Stimulated activated CD8-positive, alpha-beta memory T cell treated with anti-CD3 and anti-CD28 coated beads, Interleukin-2, amount 100 ng/mL, for 48 hours (primary cell): ENCODE data around the gene ANKRD23.
"Not testable (repeated sequence)": the region's sequence is repeated elsewhere in the genome, so short reads cannot be mapped to it uniquely, and the experiment has no call there.

ENCODE experiments used
- DNase-seq, 2 donors: peaks; one replicate each; pipeline ENCODE4 v3.0.0-alpha.2; 2020; ENCODE audit warnings: low read depth in 2 of 2

ANKRD23 gene

GRCh38 chr2:96816127-96816835, 27.5 kb downstream of the ANKRD23 start, which contains the start of gene CNNM3:
CNNM3 (plus strand) TSS chr2:96816268; CDS start chr2:96816278, 10 bp downstream.
- peak; percentile 96 to 98 for DNase-seq

DNA sequence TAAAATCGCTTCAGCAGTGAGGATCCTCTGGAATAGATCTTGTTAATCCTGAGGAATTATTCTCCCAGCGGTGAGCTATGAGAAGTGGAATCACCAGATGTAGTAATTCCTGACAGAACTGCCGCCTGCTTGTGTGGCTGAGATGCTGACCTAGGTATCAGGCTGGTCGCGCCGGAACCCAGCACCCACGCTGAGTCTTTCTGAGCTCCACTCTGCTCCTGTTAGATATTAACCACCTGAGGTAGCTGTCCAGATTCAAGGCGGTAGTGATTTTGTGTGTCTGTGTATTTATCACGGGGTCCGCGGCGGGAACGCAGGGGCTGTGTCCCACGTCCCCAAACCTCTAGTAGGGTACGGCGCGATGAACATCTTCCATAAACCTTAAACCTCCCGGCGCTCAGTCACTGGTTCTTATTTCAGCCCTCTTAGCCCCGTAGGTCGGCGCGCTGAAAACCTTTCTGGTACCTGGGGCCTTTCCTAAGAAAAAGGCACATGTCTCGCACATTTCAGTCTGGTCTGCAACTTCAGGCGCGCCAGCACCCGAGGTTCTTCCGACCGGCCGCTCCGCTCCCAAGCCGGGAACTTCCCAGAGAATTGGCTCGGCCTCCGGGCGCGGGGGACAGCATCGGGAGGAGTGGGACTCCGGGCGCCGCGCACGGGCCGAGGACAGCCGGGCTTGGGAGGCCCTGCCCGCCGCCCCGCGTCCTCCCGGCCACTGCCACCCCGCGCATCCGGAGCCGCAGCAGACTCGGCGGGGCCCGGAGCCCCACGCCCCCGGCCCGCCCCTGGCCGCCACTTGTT, 28.3 kb downstream of the ANKRD23 start:
- no peak for DNase-seq

- DNase-seq = no peak
Measured at GRCh38 chr2:96813656-96814055, 30.2 kb downstream of the ANKRD23 start.

GRCh38 chr2:96811917-96812316, 31.9 kb downstream of the ANKRD23 start:
- no peak for DNase-seq

DNA sequence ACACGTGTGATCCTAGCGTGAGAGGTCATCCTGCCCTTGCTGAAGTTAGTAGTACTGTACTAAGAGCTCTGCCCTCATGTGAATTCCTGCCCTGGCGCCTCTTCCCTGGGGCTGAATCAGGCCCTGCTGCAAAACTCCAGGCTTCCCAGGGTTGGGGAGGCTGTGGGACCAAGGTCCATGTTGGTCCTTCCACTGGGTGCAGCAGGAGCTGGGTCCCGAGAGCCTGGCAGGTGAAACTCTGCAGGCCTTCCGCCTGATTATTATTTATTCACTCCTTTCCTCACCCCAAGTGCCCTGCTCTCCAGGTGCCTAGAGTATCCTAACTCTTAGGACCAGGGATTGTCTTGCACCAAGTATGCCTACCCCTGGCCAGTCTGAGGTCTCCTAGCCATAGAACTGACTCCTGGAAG, 33.0 kb downstream of the ANKRD23 start:
- DNase-seq = no peak

DNA sequence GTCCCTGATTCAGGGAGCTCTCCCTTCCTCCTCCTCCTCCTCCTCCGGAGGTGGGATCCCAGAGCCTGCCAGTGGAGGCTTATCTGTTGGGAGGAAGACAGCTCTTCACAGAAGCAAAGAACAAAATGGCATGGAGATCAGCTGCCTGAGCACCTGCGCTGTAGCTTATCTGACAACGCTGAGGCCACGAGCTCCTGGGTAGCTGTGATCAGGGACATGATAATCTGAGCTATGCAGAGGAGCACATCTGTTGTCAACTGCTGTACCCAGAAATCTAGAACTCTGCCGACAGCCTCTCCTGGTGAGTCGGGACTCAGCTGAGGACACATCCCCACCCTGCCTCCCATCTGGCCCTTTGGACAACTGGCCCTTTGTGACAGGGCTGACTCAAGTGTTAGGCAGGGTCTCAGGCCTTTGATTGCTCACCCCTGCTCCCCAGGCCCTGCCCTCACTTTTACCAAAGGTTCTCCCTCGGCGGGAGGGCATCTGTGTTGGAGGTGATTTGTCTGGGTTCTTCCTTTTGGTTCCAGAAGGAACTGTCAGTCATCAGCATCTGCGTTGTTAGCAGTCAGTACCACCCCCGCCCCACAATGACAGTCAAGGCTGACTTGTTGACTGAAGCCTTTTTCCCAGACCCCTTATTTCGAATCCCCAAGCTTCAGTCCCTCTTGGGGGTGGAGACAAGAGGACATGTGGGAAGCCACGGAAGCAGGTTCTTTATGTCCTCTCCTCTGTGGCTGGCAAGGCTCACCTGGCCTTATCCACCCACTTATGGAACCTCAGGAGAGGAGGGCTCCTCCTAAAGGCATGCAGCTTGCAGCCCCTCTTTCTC, 33.7 kb downstream of the ANKRD23 start:
- DNase-seq = no peak

DNA sequence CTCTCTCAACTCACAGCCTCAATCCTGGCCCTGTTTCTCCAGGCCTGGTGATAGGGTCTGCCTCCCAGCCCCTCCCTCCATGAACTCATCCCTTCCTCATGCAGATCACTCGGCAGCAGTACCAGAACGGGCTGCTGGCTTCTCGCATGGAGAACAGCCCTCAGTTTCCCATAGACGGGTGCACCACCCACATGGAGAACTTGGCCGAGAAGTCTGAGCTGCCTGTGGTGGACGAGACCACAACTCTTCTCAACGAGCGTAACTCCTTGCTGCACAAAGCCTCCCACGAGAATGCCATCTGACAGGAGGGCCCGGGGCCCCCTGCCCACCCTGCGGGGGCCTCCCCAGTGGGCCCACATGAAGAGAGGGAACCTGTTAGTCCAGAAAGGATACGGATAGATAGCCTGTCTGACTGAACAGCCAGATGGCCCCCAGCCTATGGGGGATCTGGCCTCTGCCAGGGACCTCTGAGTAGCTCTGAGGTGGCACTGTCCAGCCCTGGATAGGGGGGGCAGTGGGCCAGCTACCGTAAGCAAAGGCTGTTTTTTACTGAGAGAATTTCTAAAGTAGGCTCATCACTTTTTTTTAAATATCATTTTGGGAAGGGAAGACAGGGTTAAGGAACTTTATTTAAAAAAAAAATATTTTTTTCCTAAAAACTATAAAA, 34.5 kb downstream of the ANKRD23 start:
- DNase-seq = no peak

- no peak for DNase-seq
Measured at GRCh38 chr2:96808176-96808837, 35.5 kb downstream of the ANKRD23 start.

- no peak for DNase-seq
Measured at GRCh38 chr2:96807127-96807471, 36.7 kb downstream of the ANKRD23 start.

DNA sequence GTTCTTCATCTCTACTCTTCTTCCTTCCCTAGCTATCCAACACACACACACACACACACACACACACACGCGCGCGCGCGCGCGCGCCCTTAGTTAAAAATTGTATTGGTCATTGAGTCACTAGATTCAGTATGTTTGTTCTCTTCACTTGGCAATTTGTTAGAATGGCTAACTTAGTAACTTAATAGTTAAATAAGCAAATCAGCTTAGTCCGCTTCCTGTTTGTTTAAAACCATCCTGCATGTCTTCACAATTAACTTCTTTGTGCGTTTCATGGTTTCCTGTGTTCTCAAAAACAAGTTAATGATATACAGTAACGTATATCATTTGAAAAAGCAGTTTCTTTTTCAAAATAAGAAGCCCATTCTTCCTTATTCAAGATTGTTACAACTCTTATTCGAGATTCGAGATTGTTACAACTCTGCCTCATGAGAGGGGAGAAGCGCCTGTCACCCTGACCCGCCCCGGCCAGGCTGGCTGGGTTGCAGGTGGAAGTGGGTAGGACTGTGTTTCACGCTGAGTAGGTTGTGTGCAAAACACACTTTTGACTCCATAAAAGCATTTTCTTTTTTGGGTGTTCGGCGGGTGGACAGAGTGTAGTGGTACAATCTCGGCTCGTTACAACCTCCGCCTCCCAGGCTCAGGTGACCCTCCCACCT, 37.2 kb downstream of the ANKRD23 start:
- no peak for DNase-seq

- not testable (repeated sequence) for DNase-seq
Measured at GRCh38 chr2:96805946-96806345, 37.9 kb downstream of the ANKRD23 start.

DNA sequence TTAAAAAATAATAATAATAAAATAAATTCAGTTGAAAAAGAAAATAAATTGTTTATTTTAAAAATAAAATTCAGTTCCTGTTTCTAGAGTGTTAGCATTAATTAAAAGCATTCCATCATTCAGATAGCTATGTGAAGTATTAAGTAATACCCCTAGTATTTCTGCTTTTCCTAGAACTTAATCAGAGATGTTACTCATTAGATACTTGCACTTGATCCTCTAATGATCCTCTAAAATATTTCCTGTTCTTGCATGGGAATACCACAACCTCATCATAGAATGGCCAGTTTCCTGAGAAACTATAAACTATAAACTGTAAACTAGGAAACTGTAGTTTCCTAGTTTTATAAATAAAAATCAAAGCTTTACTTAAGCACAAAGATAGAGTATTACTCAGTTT, 38.8 kb downstream of the ANKRD23 start:
- DNase-seq = no peak

DNA sequence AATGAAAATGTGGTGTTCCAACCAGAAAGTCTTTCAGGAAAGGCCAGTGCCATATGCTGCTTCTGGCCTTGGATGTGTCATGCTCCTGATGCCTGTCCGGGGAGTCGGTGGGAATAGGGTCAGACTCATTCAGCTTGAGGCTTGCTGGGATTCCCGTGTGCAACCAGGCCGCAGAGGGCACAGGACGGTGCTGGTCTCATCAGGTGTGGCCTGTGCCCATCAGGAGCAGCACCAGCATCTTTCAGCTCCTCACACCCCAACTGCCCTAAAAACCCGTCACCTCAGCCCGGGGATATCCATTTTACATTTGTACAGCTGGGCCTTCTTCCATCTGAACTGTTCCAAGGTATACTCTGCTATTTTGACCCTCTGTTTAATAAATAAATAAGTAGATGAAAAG, 41.1 kb downstream of the ANKRD23 start:
- no peak for DNase-seq

DNA sequence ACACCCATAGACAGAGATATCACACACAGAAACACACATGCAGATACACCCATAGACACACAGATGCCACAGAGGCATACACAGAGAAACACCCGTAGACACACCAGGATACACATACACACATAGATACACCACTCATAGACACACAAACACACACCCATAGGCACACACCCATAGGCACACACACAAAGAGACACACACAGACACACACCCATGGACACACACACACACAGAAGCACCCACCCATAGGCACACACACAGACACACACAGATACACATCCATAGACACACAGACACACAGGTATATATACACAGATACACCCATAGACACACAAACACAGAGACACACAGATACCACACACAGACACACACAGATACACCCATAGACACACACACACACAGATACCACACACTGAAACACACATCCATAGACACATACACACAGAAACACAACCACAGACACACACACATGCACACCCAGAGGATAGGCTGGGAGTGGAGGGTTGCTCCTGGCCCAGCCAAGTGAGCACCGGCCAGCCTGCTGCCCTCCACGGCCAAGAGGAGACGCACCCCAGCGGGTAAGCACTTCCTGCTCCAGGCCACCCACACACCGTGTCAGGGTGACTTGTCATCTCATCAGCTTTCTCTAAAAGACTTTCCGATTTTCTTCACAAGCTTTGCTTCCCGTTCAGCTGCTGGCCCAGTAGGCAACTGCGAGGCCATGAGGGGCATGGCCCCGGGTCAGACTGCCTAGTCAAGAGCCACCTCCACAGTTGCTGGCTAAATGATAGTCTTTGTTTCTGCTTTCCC, 41.8 kb downstream of the ANKRD23 start:
- DNase-seq = no peak

GRCh38 chr2:96801005-96801785, 42.6 kb downstream of the ANKRD23 start:
- peak; percentile 64 to 68 for DNase-seq

DNA sequence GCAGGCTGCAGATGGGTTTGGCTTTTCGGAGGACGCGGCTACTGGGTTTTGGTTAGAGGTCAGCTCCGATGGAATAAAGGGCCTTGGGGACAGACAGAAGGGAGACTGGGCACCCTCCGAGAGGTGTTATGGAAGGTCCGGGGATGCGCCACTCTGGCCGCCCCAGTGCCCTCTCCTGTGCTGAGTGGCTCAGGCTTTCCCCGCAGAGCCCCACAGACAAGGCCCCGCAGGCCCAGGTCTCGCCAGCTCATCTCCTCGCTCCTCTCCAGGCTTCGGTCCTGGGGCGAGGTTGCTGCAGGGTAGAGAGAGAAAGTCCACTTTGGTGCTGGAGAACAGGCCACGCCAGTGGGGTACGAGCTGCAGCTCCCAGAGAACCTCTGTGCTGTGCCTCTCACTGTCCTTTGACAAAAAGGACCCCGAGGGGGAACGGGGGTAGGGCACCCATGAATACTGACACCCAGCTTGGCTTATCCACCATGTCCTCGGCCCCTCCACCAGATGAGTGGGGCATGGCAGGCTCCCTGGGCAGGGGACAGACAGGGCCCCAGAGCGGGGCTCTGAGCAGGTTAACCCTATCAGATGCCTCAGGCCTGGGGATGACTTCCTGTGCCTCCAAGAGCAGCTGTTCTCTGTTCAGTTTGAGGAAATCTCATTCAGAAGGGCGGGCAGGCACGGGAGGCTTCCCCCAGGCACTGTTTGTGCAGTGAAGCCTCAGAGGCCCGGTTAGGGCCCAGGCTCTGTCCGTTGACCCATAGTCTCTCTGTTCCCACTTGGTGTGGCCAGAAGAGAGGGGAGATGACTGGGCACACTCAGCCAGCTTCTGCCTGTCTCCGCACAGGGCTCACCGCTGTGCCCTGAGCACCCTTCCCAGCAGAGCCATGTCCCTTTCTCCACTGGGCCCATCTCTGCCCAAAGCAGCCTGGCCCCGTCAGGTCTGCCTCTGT, 43.5 kb downstream of the ANKRD23 start:
- no peak for DNase-seq

- DNase-seq = no peak
Measured at GRCh38 chr2:96799623-96799935, 44.2 kb downstream of the ANKRD23 start.
